Measurements from ENCODE around the gene NOL4. TPM values are rescaled to one million over a fixed set of nuclear protein-coding genes. Genes with fewer than 3 reads are reported as not detected.
"Not testable (repeated sequence)": the region's sequence is repeated elsewhere in the genome, so short reads cannot be mapped to it uniquely, and the experiment has no call there.

NOL4 gene, protein sequence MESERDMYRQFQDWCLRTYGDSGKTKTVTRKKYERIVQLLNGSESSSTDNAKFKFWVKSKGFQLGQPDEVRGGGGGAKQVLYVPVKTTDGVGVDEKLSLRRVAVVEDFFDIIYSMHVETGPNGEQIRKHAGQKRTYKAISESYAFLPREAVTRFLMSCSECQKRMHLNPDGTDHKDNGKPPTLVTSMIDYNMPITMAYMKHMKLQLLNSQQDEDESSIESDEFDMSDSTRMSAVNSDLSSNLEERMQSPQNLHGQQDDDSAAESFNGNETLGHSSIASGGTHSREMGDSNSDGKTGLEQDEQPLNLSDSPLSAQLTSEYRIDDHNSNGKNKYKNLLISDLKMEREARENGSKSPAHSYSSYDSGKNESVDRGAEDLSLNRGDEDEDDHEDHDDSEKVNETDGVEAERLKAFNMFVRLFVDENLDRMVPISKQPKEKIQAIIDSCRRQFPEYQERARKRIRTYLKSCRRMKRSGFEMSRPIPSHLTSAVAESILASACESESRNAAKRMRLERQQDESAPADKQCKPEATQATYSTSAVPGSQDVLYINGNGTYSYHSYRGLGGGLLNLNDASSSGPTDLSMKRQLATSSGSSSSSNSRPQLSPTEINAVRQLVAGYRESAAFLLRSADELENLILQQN
- total RNA-seq = not detected in 2 replicates

DNA sequence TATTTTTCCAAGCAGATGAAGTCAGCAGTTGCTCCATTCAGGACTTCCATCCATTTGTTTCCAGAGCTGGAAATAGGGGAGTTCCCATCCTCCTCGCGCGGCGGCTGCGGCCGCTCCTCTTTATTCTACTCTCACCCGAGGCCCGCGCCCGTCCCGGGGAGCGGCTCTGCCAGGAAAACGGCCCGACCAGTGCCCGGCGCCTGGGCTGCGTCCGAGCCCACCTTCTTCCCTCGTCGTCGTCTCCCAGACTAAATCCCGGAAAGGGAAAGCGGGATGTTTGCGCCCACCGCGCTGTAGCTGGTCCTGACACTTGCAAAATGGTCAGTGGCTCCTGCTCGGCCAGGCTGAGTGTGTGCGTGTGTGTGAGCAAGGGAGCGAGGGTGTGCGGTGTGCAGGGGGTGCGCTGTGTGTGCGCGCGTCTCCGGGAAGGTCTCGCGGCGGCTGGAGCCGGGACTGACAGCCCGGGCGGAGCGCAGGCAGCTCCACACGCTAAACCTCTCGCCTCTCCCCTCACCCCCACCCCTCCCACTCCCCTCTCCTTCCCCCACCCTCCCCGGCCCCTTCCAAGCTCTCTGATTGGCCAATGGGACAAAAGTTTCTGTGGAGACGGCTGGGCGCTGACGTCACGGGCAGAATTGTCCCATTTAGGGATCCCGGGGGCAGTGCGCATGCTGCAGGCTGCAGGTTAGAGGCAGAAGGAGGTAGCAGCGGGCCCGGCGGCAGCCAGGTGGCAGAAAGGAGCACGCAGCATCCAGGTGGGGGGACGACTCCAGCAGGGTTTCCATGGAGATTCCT, at the start of gene NOL4:
TSS of gene NOL4 (minus strand) at position 491 of the 795 bp plus-strand sequence. CDS start 1,660 bp downstream, outside the sequence.
- peak; percentile 33 for DNase-seq

DNA sequence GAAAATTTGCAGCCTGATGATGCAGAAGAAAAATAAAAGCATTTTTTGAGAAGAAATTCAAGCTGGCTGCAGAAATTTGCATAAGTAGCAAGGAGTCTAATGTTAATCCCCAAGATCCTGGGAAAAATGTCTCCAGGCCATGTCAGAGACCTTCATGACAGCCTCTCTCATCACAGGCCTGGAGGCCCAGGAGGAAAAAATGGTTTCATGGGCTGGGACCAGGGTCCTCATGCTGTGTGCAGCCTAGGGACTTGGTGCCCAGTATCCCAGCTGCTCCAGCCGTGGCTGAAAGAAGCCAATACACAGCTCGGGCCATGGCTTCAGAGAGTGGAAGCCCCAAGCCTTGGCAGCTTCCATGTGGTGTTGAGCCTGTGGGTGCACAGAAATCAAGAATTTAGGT, 41.3 kb upstream of the NOL4 start:
- DNase-seq = not testable (repeated sequence)

DNA sequence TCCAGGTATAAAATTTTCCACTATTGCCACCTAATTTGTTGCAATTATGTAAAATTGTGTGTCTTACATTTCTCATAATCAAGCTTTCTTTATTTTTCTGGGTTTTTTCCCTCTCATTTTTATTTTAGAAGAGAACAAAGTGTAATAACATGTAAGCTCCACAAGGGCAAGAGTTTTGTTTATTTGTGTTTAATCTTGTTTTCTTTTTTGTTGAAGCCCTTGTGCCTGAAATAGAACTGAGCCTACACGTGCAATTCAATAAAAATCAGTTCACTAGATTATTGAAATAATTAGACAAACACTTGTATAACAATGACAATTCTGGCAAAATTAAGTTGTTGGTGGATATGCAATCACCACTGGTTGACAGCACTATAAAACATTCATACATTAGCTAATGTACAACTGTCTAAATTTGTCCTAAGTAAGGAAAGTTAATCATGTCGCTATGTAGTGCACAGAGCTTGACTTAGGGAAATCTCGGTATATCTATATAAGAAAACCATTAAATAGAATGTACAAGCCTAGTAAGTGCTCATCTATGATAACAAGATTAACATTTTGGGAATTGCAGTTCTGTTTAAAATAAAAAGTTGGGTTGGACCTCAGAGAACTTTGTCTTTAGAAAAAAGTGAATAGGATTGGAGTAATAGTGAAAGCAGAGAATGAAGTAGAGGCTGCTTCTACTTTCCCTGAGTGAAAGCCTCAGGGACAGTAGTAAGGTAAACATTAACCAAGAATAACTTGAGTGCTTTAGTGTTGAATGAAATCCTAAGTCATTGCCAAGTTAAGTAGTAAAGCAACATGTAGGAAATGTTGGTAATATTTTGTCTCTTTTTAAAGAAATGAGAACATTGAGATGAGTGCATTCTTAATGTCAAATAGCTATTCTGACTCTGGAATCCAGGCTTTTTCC, 37.4 kb upstream of the NOL4 start:
- no peak for DNase-seq

DNA sequence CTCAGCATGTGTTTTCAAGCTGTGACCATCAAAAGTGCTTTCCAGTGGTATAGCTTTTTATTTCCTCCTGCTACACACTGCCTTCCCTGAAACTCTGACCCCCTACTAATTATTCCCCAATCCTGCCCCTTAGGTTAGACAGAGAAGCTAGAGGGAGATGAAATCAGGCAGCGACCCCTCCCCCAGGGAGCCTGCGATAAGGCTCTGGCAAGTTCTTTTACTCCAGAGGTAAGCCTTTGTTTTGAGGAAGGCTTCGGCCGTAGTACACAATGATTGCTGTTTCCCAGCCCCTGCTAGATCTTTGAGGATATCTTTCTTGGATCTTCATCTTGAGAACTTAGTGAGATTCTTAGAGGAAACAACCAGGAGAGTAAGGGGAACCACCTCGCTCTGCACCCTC, 33.5 kb upstream of the NOL4 start:
- DNase-seq = no peak

DNA sequence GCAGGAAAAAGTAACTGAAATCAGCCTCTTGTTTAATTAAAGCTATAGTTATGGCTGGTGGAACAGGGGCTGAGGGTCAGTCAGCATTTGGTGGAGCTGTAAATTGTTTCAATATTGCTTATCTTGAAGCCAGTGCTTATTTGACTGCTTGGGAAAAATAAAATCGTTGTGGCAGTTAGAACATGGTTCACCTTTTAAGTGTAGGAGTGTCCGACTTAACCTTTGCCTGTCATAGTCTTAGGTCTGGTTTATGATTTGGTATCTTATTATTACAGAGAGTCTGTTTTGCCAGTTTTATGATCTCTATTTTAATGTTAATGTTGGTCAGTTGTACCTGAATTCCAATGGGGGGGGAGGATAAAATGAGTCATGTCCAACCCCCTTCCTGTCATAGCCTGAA, 27.2 kb upstream of the NOL4 start:
- no peak for DNase-seq

DNA sequence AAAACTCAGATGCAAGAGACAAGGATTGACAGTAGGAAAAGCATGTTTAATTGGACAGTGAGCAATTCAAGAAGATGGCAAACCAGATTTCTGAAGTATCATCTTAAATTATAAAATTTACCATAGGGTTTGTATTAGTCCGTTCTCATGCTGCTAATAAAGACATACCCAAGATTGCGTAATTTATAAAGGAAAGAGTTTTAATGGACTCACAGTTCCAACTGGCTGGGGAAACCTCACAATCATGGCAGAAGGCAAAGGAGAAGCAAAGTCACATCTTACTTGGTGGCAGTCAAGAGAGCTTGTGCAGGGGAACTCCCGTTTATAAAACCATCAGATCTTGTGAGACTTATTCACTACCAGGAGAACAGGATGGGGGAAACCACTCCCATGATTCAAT, 24.0 kb upstream of the NOL4 start:
- no peak for DNase-seq

DNA sequence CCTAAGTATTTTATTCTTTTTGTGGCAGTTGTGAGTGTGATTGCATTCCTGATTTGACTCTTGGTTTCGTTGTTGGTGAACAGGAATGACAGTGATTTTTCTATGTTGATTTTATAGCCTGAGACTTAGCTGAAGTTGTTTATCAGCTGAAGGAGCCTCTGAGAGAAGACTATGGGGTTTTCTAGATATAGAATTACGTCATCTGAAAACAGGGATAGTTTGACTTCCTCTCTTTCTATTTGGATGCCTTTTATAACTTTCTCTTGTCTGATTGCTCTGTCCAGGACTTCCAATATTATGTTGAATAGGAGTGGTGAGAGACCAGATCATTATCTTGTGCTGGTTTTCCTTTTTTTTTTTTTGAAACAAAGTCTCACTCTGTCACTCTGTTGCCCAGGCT, 18.0 kb upstream of the NOL4 start:
- DNase-seq = no peak

DNA sequence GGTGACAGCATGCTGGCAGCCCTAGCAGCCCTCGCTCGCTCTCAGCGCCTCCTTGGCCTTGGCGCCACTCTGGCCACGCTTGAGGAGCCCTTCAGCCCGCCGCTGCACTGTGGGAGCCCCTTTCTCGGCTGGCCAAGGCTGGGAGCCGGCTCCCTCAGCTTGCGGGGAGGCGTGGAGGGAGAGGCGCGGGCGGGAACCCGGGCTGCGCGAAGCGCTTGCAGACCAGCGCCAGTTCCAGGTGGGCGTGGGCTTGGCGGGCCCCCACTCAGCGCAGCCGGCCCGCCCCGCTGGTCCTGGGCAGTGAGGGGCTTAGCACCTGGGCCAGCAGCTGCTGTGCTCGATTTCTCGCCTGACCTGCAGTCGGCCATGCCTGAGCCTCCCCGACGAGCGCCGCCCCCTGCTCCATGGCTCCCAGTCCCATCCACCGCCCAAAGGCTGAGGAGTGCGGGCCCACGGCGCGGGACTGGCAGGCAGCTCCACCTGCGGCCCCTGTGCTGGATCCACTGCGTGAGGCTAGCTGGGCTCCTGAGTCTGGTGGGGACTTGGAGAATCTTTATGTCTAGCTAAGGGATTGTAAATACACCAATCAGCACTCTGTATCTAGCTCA, 9.2 kb upstream of the NOL4 start:
- not testable (repeated sequence) for DNase-seq

DNA sequence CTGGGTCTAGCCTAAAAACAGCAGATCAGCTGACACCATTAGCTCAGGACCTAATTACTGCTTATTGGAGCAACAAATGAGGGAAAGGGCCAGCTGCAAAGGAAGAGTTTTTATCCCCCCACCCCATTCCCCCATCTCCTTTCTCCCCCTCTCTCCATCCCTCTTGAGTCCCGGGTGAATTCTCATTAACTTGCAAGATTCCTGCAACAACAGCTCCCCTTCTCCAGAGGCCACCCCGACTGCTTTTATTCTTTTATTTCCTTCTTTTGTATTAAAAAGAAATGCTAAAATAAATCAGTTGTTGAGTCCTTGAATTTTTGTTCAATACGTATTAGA, 473 bp upstream of the NOL4 start:
- no peak for DNase-seq

DNA sequence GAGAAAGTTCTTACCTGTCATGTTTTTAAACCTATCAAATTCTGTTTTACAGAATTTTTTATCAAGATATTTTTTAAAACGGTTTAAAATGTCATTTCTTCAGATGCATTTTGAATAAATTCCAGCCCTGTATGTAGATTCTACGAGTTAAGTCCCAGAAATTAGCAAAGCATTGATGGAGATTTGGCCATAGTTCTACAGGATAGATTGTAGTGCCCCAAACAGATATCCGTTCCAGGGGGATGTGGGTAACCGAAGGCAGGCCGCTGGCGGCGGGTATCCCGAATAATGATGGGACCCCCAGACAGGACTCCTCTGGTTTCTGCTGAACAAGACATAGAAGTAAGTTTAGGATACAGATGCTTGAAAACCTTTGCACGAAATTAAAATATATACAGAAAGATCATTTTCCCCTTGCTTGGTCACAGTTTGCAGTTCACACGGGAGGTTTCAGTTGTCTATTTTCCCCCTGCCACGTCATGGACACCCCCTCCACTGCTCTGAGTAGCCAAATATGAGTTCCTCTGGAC, 755 bp downstream of the NOL4 start:
- DNase-seq = peak; percentile 1

DNA sequence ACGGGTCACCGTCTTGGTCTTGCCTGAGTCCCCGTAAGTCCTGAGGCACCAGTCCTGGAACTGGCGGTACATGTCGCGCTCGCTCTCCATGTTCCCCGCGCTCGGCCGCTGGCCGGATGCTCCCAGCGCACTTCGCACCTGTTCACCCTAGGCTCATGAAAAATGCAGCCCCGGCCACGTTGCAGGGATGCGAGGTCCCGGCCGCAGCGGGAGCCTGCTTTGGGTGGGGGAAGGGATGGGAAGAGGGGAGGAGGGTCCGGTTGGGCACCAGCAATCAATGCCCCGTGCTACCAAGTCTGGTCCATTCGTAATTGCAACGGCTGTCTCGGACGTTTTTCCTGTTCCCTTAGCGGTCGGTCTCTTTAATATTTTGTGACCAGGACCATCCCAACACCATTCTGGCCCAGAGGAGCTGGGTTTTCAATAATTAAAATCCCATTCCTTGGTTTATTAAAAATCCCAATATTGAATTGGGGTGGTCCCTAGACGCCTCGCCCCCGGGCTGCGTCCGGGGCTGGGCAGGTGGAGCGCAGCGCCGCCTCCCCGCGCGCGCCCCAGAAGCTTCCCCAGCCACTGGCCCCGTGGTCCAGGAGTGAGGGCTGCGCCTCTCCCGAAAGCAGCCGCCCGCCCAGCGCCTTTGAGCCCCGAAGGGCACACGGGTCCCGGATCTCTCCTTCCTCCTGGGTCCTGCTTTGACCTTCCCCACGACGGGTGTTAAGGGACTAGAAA, 1.4 kb downstream of the NOL4 start:
- no peak for DNase-seq

DNA sequence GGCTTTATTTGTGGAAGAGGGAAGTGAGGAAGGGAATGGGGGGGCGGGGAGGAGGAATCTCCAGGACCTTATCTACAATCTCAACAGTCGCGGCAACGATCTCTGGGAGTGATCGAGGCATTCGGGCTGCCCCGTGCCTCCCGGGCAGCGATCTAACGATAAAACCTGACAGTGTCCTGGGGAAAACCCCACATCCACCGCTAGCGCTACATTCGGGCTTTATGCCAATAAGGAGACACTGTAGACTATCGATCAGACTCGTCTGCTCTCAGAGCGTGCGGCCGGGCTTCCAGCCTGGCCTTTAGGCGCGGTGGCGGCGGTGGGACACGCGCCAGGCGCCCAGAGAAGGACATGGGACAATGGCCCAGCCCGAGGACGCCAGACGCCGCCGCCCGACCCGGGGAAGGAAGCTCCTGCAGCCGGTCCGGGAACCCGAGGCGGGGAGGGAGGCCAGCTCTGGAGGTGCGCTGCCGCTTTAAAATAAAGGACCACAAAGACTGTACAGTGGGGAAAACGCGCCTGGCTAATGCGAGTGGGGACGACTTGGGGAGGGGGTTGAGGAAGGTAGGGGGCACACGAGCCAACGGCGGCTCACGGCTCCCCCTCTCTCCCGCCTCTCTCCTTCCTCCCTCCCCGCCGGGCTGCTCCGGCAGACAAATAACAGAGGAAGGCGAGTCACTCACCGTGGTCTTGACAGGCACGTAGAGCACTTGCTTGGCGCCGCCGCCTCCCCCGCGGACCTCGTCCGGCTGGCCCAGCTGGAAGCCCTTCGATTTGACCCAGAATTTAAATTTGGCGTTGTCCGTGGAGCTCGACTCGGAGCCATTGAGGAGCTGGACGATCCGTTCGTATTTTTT, 2.2 kb downstream of the NOL4 start:
- peak; percentile 40 for DNase-seq

DNA sequence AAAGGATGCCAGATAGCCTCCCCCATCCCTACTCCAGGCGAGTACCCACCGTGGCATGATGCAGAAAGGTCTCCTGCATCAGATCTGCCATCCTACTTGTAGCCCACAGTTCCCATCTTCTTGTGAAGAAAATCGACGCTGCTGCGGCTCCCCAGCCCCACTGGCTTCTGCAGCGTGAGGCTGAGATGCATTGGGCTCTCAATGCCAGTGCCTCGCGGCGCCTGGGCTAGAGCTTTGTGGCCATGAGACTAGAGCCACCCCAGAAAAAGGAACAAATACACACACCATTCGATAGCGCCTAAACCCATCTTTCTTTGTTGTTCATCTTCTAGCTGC, 2.8 kb downstream of the NOL4 start:
- DNase-seq = peak; percentile 9

DNA sequence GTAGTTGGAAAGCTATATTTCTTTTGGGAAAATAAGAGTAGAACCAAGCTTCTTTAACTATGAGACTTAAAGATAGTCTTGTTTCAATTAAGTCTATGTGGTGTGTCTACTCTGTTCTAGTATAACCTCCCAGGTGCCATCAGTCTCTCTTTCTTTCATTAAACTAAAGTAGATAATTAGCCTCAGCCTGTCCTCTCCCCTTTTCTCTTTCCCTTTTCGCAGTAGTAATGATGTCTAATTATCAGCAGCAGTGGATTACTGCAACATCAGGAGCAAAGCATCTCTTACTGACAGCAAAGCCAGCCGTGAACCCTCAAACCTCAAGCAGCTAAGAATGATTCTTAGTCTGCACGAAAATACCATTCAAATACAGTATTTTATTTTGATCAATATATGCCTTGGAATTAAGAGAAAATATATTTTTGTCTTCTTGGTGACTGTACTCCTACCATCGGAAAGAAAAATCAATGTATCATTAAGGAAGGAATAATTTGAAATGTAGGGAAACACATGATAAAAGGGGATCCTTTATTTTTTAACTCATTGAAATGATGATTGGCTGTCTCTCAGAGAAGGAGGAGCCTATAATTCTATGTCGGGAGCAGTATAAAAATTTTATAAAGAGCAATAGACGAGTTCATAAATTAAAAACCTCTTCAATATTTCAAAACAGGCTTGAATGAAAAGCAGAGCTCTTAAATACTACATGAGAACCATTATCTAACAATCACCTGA, 4.5 kb downstream of the NOL4 start:
- DNase-seq = no peak

DNA sequence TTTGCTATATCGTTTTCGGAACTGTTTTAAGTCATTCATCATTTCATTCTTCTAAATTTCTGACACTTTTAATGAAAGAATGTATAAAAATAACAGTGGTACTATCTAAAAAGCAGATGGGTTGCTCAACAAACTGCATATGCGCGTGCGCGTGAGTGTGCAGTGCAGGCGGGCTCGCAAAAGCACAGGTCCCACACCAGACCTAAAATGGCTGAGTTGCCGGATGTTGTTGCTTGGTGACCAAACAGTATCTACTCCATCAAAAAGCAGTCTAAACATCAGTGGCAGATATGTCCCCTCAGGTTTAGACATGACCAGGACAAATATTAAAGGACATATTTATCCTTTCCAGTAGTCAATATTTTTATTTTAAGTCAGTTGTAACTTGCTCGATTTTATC, 5.1 kb downstream of the NOL4 start:
- DNase-seq = no peak

DNA sequence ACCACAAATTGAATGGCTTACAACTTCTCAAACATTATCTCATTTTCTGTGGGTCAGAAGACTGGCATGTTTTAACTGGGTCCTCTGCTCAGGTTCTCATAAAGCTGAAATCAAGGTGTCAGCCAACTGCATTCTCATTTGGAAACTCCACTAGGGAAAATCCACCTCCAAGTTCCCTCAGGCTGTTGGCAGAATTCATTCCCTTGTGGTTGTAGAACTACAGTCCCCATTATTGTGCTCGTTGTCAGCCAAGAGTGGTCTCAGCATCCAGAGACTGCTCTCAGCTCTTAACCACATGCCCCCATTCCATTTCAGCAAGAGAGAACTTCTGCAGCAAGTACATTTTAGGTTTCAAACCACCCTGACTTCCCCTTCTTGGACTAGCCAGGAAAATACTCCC, 12.2 kb downstream of the NOL4 start:
- no peak for DNase-seq

DNA sequence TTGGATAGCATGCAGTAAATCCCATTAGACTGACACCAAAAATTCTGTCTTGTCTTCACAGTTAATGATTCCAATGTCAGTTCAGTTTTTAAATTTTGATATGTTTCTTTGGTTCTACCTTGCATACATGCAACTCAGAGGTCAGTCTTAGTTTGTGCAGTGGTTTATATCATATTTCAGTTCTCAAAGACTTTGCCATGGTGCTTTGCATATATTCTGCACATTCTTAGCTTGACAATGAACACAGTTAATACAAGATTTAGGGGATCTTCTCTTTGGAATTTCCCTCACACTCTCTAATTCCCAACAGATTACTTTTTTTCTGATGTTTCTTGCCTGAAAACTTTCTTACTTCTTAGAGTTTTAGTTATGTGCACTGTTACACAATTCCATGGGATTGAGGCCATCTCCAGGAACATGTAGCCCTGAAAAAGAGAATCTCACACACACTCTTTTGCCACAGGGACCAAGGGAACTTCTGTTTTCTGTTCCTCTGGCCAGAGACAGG, 17.3 kb downstream of the NOL4 start:
- DNase-seq = no peak

DNA sequence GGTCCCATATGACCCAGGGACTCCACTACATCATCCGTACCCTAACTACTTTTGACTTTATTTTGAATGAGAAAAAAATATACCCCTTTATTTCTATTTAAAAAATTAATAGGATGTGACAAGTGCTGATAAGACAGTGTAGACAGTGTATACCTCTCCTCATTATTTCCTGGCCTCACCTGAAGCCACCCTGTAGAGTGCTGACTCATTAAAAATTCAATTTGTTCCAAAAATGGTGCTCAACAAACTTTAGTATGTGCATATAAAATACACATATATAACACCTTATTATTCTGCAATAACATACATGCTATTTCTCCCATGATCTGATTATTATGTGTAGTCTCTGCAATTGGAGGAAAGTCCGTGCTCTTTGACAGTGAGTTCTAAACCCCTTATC, 20.8 kb downstream of the NOL4 start:
- no peak for DNase-seq

DNA sequence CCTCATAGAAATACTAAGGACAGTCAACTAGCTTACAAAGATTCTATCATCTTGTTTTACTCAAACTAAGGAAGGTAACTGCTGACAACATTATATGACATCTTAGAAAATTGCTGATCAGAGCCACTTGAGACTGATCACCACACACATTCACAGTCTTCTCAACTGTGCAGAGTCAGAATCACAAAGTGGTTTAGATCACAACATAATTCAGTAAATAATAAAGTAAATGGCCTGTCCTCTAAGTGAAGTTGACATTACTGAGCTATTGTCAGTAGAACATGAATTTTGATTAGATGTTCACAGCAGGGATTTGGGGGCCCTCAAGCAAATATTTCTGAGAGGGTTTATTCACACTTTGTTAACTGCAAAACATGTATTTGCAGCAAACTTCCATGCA, 28.5 kb downstream of the NOL4 start:
- DNase-seq = no peak
